Lung (tissue), 12 donors: Measurements from ENCODE around the gene ALDH1L2. TPM values are rescaled to one million over a fixed set of nuclear protein-coding genes. Genes with fewer than 3 reads are reported as not detected.
A peak's percentile ranks its signal among the peaks of the same experiment; 100 is the strongest.

Source experiments
- ATAC-seq: fragments of 200-7000 bp; cut with Tn5 transposase; one replicate; pipeline ENCODE4 v1.9.1; 2020; ENCODE audit warnings: moderate number of reproducible peaks; ENCODE audit not compliant: insufficient read depth, low FRiP score
- DNase-seq, 3 donors: peaks; one replicate each; pipeline ENCODE4 v3.0.0-alpha.2; 2013 to 2017
- H3K27ac ChIP-seq, 2 donors: one replicate each; pipeline ENCODE4 v1.5.1; 2013; ENCODE audit warnings: mild to moderate bottlenecking in 2 of 2, moderate library complexity in 2 of 2, control low read depth in 1 of 2, inconsistent platforms in 1 of 2, low read depth in 1 of 2, low read length in 1 of 2
- H3K27me3 ChIP-seq, 3 donors: one replicate each; pipeline ENCODE4 v1.5.1; 2013; ENCODE audit warnings: low read length in 2 of 3; ENCODE audit not compliant: control insufficient read depth in 3 of 3, insufficient read depth in 3 of 3
- H3K36me3 ChIP-seq, 4 donors: one replicate each; pipeline ENCODE4 v1.5.1; 2013; ENCODE audit warnings: low read length in 4 of 4, mild to moderate bottlenecking in 1 of 4, moderate library complexity in 1 of 4; ENCODE audit not compliant: control insufficient read depth in 4 of 4, insufficient read depth in 4 of 4
- H3K4me1 ChIP-seq, 5 donors: one replicate each; pipeline ENCODE4 v1.5.1; 2013; ENCODE audit warnings: low read length in 5 of 5, mild to moderate bottlenecking in 2 of 5, moderate library complexity in 1 of 5; ENCODE audit not compliant: control insufficient read depth in 5 of 5, insufficient read depth in 5 of 5
- H3K4me3 ChIP-seq: one replicate; pipeline ENCODE4 v1.5.1; 2013; ENCODE audit warnings: mild to moderate bottlenecking, control low read depth, moderate library complexity
- H3K9ac ChIP-seq, 2 donors: one replicate each; pipeline ENCODE4 v1.5.1; 2013; ENCODE audit warnings: low read length in 2 of 2, control low read depth in 1 of 2; ENCODE audit not compliant: insufficient read depth in 1 of 2
- H3K9me3 ChIP-seq, 4 donors: one replicate each; pipeline ENCODE4 v1.5.1; 2013; ENCODE audit warnings: low read length in 3 of 4, mild to moderate bottlenecking in 1 of 4, moderate library complexity in 1 of 4; ENCODE audit not compliant: control insufficient read depth in 4 of 4, insufficient read depth in 3 of 4
- WGBS, 2 donors: extraction: QIAGEN DNeasy Blood & Tissue Kit; methylation state at CpG; one replicate each; pipeline ENCODE4 v1.1.7; 2013; 5-methylcytosine and 5-hydroxymethylcytosine counted together
- polyA plus RNA-seq, 2 donors: library from polyadenylated mRNA; stranded (reverse); fragments of 200-250 nt; gene quantifications; one replicate each; pipeline ENCODE4 v1.2.1, GENCODE V29; 2013
- total RNA-seq, 2 donors: library from RNA; depleted of rRNA in 1 of 2; stranded (reverse); fragments of >200 nt in 1 of 2; gene quantifications; one replicate each; pipeline ENCODE4 v1.2.1, GENCODE V29; 2014 to 2021
- TF ChIP-seq, protein P1 (sequence below): IDR thresholded peaks from 2 replicates; pipeline ENCODE4 v1.5.1; 2012; ENCODE audit warnings: mild to moderate bottlenecking; ENCODE audit errors: control extremely low read depth, extremely low read depth
- donor health status: control.
- donor health status: control.
- donor health status: Bipolar disorder and iron deficiency.
- donor health status: healthy.
- donor health status: DM: yes; HTN: yes; CAD: no.

Gene ALDH1L2
- total and polyA plus RNA-seq, 4 donors = 1.1 to 28.4 (median 4.9) TPM

DNA sequence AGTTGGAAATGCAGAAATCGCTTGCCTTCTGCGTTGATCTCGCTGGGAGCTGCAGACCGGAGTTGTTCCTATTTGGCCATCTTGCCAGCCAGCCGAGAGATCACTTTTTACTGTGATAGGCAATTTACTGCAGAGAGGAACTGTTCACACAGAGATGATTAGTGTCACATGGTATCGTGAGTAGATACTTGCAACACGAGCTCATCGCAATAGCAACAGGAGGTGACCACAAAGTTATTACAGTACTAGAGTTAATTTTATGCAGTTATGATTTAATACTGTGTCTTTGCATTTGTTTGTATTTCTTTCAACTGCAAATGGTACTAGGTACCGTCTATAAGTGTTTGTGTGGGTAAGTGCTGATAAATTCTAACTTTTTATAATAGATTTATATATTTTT is 70.4 kb downstream of the ALDH1L2 start:
- no peak for ATAC-seq
- TF ChIP-seq, protein P1, sequence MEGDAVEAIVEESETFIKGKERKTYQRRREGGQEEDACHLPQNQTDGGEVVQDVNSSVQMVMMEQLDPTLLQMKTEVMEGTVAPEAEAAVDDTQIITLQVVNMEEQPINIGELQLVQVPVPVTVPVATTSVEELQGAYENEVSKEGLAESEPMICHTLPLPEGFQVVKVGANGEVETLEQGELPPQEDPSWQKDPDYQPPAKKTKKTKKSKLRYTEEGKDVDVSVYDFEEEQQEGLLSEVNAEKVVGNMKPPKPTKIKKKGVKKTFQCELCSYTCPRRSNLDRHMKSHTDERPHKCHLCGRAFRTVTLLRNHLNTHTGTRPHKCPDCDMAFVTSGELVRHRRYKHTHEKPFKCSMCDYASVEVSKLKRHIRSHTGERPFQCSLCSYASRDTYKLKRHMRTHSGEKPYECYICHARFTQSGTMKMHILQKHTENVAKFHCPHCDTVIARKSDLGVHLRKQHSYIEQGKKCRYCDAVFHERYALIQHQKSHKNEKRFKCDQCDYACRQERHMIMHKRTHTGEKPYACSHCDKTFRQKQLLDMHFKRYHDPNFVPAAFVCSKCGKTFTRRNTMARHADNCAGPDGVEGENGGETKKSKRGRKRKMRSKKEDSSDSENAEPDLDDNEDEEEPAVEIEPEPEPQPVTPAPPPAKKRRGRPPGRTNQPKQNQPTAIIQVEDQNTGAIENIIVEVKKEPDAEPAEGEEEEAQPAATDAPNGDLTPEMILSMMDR = no peak
- 79 to 91% methylated on average over 9 of the region's 9 CpGs for WGBS, 2 donors

DNA sequence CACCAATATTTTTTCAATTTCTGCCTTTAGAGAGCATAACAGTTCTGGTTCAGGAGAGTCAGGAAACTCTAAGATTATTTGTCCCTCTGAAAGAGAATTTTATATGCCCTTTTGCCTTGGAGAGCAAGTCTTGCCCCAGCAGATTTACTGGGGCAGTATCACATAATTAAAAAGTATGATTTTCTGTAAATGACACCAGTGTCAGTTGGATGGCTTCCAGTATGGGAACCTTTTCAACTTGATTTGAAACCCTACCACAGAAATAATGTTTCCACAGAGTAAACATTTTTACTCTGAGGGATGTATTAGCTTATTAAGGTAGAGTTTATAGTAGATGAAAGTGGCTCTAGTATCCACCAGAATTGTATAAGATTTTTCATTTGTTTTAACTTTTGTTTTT is 82.8 kb downstream of the ALDH1L2 start:
- peaks cover 9 to 21% (median 19%) of the 10 kb centered on the region in 4 donors for H3K36me3 ChIP-seq

More for the DNA sequence above, 70.4 kb downstream of the ALDH1L2 start:
- no peak overlapping the region for H3K27ac ChIP-seq
- no peak overlapping the region for H3K9ac ChIP-seq
- peaks cover 0 to 1% (median 0%) of the 10 kb centered on the region in 4 donors for H3K9me3 ChIP-seq
- peaks cover 7 to 13% (median 10%) of the 10 kb centered on the region in 4 donors for H3K36me3 ChIP-seq
- H3K4me3 ChIP-seq = no peak overlapping the region
- H3K4me1 ChIP-seq = peaks cover 0 to 5% (median 0%) of the 10 kb centered on the region in 5 donors
- H3K27me3 ChIP-seq = no peaks in the 10 kb centered on the region
- DNase-seq = no peak

DNA sequence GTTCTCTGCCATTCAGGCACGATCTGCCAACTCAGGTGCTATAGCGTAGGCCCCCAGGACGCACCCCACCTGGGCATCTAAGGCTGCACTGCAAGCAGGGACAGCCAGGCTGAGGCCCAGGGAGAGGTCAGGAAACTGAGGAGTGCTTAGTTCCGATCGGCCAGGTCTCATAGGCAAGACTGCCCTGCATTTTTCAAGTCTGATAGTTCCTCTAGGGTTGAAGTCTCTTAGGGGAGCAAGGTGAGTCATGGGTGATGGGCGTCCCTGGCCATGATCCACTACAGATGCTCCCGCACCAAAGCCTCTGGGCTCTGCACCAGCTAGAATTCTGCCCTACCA is 84.9 kb downstream of the ALDH1L2 start:
- no peak overlapping the region for H3K9ac ChIP-seq
- TF ChIP-seq, protein P1 = no peak
- H3K36me3 ChIP-seq = peaks cover 24 to 27% (median 25%) of the 10 kb centered on the region in 4 donors
- no peaks in the 10 kb centered on the region for H3K27me3 ChIP-seq
- H3K4me1 ChIP-seq = peaks cover 0 to 9% (median 0%) of the 10 kb centered on the region in 5 donors
- peaks cover 0 to 3% (median 0%) of the 10 kb centered on the region in 4 donors for H3K9me3 ChIP-seq
- no peak overlapping the region for H3K27ac ChIP-seq
- DNase-seq = no peak
- 74 to 89% methylated on average over 7 of the region's 7 CpGs for WGBS, 2 donors
- H3K4me3 ChIP-seq = no peak overlapping the region
- no peak for ATAC-seq

More for the DNA sequence above, 82.8 kb downstream of the ALDH1L2 start:
- Histone ChIP-seq H3K9me3 (peaks cover 0 to 3% (median 0%) of the 10 kb centered on the region in 4 donors), H3K4me3 (no peak overlapping the region), H3K9ac (no peak overlapping the region), H3K27ac (no peak overlapping the region), H3K27me3 (no peaks in the 10 kb centered on the region), H3K4me1 (peaks cover 0 to 9% (median 0%) of the 10 kb centered on the region in 5 donors)
- DNase-seq (peak in 2 of 3 donors; percentile 56 to 59), ATAC-seq (no peak)
- TF ChIP-seq, protein P1 = no peak
